Measurements from ENCODE around the gene UBTD1.
"Not testable (repeated sequence)": the region's sequence is repeated elsewhere in the genome, so short reads cannot be mapped to it uniquely, and the experiment has no call there.

Gene UBTD1

GRCh38 chr10:97517096-97517750 is 18.5 kb downstream of the UBTD1 start:
- DNase-seq, result no peak

- DNase-seq, result no peak
Measured at GRCh38 chr10:97517778-97518300, 19.1 kb downstream of the UBTD1 start.

DNA sequence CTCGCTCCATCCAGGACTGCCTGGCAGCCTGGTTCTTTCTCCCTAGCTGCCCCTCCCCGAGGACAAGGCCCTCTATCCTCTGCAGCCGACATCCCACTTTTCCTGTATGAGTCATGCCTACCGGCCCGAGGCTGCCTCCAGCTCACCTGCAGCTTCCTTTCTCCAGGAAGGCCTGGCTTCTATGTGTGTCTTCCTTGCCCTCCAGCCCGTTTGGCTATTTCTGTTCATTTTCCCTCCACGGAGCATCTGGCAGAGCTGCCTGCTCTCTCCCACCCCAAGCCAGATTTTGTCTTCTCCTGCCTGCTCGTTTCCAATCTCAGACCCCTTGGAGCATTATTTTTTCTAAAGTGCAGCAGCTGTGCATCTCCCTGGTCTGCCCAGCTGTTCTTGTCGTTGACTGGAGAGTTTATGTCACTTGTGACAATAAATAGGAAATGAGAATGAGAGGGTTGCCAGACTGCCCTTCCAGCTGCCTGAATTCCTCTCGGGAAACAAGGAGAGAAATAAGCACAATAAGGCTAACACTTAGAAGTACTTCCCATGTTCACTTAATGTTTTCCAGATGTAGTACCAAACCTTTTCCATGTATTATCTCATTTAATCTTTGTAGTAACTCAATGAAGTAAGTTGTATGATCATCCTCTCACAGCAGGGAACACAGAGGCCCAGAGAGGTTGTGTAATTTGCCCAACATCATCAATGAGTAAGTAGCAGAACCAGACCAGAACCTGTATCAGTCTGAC is 19.7 kb downstream of the UBTD1 start:
- no peak for DNase-seq

DNA sequence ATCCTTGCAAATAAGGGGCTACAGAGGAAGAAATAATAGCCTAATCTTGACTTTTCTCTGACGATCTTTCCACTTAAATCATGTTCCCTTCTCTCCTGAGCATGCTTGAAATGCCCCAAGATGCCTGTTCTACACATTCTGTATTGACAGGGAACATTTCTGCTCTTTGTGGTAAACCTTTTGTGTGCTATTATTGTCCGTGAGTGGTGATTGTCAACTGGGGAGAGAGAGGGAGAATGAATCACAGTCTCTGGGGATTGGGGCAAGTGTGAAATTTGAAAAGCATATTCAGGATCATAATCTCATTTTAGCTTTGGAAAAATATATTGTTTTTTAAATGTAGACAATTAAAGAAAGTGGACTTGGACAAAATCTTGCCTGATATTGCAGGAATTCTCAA is 20.6 kb downstream of the UBTD1 start:
- DNase-seq, result no peak

DNA sequence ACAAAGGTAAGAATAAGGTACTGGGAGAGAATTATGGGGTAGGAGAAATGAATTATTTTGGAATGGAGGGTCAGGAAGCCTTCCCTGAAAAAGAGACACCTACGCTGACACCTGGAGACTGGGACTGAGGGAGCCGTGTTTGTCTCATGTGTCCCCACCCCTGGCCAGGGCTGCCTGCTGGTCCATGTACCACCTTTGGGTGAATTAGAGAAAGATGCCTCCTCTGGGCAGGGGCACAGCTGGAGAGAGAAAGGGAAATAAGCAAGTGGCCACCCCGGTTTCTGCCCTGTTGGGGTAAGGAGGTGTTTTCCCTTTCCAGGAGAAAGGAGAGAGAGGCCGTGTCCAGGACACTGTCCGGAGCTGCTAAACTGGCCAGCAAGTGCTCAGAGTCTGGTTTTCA is 21.8 kb downstream of the UBTD1 start:
- DNase-seq, result no peak

DNA sequence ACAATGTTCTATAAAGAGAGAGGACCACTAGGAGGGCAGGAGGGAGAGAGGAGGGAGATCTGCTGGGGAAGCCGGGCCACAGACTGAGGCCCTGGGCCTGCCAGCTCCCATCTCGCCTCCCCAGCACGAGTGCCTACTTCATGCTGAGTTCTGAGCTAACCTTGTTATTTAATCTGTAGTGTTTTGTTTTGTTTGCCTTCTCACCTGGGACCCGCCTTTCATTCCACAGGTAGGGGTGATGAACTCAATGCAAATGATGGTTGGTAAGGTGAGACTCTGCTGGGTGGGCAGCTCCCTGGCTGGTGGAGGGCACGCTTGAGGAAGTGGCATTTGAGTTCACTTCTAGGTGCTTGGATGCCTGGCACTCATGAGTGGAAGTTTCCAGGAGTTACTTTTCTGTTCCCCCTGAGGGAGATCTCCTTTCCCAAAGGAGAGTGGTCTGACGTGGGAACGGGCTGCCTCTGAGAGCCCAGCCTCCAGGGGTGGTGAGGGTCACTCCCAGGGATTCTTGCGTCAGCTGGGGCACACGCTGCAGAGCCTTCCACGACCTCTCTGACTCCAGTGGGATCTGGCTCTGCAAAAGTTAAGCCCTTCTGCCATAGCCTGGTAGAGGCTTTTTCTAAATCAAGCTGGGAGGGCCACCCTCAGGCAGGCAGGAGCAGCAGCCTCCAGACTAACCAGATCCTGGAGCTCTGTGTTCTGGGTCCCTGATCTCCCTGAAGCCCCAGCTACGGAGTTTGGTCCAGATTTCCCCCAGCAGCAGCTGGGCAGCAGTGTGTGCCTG is 22.4 kb downstream of the UBTD1 start:
- DNase-seq, result no peak

GRCh38 chr10:97522071-97522470 is 23.3 kb downstream of the UBTD1 start:
- no peak for DNase-seq

GRCh38 chr10:97522937-97523336 is 24.2 kb downstream of the UBTD1 start:
- no peak for DNase-seq

GRCh38 chr10:97525086-97525485 is 26.4 kb downstream of the UBTD1 start:
- no peak for DNase-seq

DNA sequence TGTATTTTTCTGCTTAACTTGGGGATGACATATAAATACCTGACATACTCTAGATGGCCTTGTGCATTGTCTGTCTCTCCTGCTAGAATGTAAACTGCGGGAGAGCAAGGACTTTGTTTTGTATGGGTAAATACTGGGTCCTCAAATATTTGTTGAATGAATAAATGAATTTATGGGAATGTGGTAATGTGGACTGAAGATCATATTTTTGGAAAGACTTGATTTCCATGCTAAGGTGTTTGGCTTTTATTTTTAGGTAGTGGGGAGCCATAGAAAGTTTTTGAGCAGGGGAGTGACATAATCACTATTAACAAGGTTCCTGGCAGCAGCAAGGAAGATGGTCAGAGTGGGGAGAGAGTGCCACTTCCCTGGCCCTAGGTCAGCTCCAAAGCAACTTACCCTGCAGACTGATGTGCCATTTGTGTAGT is 27.0 kb downstream of the UBTD1 start:
- no peak for DNase-seq

DNA sequence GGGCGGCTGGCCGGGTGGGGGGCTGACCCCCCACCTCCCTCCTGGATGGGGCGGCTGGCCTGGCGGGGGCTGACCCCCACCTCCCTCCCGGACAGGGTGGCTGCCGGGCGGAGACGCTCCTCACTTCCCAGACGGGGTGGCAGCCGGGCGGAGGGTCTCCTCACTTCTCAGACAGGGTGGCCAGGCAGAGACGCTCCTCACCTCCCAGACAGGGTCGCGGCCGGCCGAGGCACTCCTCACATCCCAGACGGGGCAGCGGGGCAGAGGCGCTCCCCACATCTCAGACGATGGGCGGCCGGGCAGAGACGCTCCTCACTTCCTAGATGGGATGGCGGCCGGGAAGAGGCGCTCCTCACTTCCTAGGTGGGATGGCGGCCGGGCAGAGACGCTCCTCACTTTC is 30.2 kb downstream of the UBTD1 start:
- not testable (repeated sequence) for DNase-seq

- no peak for DNase-seq
Measured at GRCh38 chr10:97529685-97530465, 31.2 kb downstream of the UBTD1 start.

DNA sequence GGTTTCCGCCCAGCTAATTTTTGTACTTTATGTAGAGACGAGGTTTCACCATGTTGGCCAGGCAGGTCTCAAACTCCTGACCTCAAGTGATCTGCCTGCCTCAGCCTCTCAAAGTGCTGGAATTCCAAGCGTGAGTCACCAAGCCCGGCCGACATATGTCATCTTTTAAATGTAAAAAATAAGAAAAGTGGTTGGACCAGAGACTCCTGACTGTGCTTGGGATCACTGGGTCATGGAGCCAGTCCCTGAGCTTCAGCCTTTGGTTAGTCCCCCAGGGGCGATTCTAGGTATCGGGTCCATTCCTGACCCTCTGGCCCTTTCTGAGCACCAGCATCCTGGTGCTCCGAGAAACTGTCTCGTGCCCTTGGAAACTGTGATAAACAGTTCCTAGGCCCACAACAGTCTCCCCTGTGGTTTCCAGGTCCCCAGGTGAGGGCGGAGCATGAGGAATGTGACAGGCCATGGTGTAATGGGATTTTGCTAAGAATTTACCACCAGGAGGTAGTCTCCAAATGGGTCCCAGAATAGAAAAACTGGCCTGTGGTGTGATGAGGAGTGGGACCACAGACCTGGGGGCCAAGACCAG is 32.8 kb downstream of the UBTD1 start:
- no peak for DNase-seq

DNA sequence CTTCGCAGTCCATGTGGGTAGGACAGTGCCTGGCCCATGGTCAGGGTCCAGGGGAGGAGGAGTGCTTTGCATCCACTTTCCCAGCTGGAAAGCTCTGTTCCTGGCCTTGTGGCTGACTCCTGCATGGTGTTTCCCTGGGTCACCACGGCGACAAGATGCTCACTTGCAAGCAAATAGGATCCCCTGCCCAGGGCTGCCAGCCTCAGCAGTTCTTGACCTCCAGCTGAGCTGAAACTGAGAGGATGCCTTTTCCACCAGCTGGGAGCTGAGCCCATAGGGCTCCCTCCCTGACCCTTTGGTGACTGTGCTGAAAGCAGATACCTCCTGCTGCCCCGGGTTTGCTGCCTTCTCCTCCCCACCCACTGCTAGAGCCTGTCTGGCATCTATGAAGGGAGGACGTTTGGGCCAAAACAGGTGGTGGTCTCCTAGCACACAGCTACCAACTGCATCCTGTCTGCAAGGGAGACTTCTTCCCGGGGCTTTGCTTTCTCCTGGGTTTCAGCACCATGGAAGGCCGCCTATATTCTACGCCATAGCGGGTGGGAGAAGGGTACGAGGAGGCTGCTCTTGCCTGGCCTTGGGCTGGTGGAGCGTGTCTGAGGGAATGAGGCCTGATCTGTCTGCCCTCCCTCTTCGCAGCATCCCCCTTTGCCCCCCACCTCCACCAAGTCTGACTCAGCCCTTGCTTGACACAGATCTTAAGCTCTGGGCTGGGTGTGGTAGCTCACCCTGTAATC is 34.4 kb downstream of the UBTD1 start:
- DNase-seq, result no peak

DNA sequence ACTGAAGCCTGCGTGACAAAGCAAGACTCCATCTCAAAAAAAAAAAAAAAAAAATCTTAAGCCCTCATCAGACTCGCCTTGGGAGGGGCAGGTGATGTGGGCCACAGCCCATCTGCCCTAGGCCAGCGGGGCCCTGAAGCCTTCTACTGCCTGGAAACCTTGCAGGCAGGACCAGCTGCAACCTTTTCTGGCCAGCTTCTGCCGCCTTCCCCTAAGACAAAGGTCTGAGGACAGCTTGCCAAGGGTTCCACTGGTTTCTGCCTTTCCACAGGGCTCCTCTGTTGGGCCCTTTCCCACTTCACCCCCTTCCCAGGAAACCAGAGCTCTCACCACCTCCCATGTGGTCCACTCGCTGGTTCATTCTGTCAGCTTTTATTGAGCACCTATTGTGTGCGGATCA is 35.2 kb downstream of the UBTD1 start:
- DNase-seq, result no peak

- peak; percentile 65 for DNase-seq
Measured at GRCh38 chr10:97534746-97535367, 36.1 kb downstream of the UBTD1 start.

DNA sequence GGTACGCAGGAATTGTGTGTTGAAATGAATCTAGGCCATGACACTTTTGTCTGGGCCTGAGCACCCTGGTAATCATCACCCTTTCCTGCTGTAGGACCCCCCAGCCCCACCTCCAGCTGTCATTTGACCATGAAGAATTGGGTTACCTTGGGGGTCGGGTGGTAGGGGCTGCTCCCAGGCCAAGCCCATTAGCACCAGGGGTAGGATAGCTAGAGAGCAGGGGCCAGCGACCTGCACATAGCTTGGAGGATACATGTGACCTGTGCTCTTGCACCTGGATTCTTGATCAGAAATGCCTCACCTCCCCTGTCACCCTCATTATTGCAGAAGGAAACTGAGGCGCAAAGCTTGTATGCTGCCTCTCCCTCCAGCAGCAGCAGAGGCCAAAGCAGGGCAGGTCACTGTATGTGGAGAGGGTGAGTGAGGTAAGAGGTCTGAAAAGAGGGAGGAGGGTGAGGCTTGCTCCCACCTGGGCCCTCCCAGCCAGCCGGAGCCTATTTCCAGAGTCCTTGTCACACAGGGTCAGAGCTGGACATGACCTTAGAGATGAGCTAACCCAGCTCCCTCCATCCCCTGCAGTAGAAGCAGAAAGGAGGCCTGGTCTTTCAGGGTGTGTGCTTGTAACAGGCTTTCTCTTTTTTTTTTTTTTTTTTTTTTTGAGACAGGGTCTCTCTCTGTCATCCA is 38.6 kb downstream of the UBTD1 start:
- no peak for DNase-seq

DNA sequence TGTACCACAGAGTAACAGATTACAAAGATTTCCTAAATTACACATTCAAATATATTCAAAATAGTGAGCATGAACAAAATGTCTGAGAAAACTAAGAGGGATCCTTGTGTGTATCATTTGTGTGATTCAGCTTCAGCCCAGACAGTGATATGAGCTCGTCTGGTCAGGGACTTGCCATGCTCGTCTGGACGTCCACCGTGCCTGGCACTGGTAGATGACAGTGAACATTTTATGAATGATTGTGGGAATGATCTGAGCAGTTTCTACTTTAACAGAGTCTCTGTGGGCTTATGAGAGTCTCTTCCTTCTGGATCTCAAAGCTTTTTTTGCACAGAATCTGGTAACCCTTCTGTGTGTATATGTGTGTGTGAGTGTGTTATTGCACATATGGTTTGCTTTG is 39.7 kb downstream of the UBTD1 start:
- no peak for DNase-seq

- DNase-seq, result no peak
Measured at GRCh38 chr10:97538839-97539238, 40.1 kb downstream of the UBTD1 start.

GRCh38 chr10:97539523-97540200 is 40.9 kb downstream of the UBTD1 start:
- DNase-seq, result no peak
